GM12878 (cell line): ENCODE results near the gene TMEM72. TPM values are rescaled to one million over a fixed set of nuclear protein-coding genes. Genes with fewer than 3 reads are reported as not detected.

ENCODE experiments used
- ATAC-seq: fragments of 200-7000 bp; cut with Tn5 transposase; 3 replicates; pipeline ENCODE4 v1.9.1; 2020; ENCODE audit warnings: mild to moderate bottlenecking, moderate library complexity
- BruUV-seq: library from RNA; stranded (reverse); fragments of 400-500 nt; replicated peaks from 2 replicates; lab custom pipeline; 2021; lab: Mats Ljungman, UMichigan
- CTCF ChIA-PET: fragments of 300-600 bp; sonication (Branson Sonifier 250); formaldehyde crosslinking; extraction: SDS; loops from one replicate; lab custom pipeline; 2021; ENCODE audit warnings: inconsistent platforms; lab: Yijun Ruan, JAX
- POLR2A ChIA-PET: fragments of 350-600 bp; formaldehyde crosslinking; extraction: SDS; loops from one replicate; lab custom pipeline; 2021; ENCODE audit warnings: inconsistent platforms; lab: Charles Lee
- RAD21 ChIA-PET: fragments of 300-600 bp; sonication (Branson Sonifier 250); formaldehyde crosslinking; loops from one replicate; lab custom pipeline; 2023; ENCODE audit warnings: antibody characterized with exemption; ENCODE audit not compliant: unreplicated experiment; lab: Charles Lee
- SMC1A ChIA-PET: fragments of 300-600 bp; sonication (Branson Sonifier 250); formaldehyde crosslinking; loops from one replicate; lab custom pipeline; 2023; ENCODE audit not compliant: unreplicated experiment, uncharacterized antibody; lab: Charles Lee
- DNase-seq: peaks from one replicate; pipeline ENCODE4 v3.0.0-alpha.2; 2011; ENCODE audit warnings: low read depth, low spot score
- FAIRE-seq: peaks from 3 replicates; lab custom pipeline; 2011; peaks lifted over from hg19 to GRCh38; lab: Jason Lieb, UNC
- H2AFZ ChIP-seq: 2 replicates; pipeline ENCODE4 v1.6.0; 2011; ENCODE audit warnings: low read depth, low read length, control low read depth; ENCODE audit not compliant: control insufficient read depth
- H3K27ac ChIP-seq: 2 replicates; pipeline ENCODE4 v1.5.1; 2011; ENCODE audit warnings: control low read depth; ENCODE audit not compliant: control insufficient read depth, insufficient read depth
- H3K27me3 ChIP-seq, 2 experiments: replicated peaks in 1 of 2; 2 replicates each; pipeline versions ENCODE4 v1.6.0 to v1.6.1; 2011; ENCODE audit warnings: low read length in 1 of 2; ENCODE audit not compliant: control insufficient read depth in 2 of 2, insufficient read depth in 2 of 2
- H3K36me3 ChIP-seq, 2 experiments: 2 replicates each; pipeline ENCODE4 v1.5.1; 2011; ENCODE audit warnings: low read length in 1 of 2; ENCODE audit not compliant: control insufficient read depth in 2 of 2, insufficient read depth in 2 of 2
- H3K4me1 ChIP-seq: 2 replicates; pipeline ENCODE4 v1.6.1; 2011; ENCODE audit warnings: mild to moderate bottlenecking, low read length, moderate library complexity, mixed read lengths; ENCODE audit not compliant: control insufficient read depth, insufficient read depth
- H3K4me2 ChIP-seq: 2 replicates; pipeline ENCODE4 v1.6.0; 2011; ENCODE audit warnings: control low read depth; ENCODE audit not compliant: control insufficient read depth, insufficient read depth
- H3K4me3 ChIP-seq: fragments of 200-600 bp; sonication (generic); 2 replicates; pipeline ENCODE4 v1.5.1; 2016
- H3K79me2 ChIP-seq: 2 replicates; pipeline ENCODE4 v1.6.0; 2011; ENCODE audit warnings: low read length; ENCODE audit not compliant: control insufficient read depth, insufficient read depth
- H3K9ac ChIP-seq: 2 replicates; pipeline ENCODE4 v1.8.0; 2011; ENCODE audit warnings: low read length, control low read depth, mixed read lengths; ENCODE audit not compliant: control insufficient read depth, insufficient read depth
- H3K9me3 ChIP-seq: replicated peaks from 3 replicates; pipeline ENCODE4 v1.5.1; 2011; ENCODE audit warnings: mild to moderate bottlenecking, low read length; ENCODE audit not compliant: control insufficient read depth, insufficient read depth
- H4K20me1 ChIP-seq: 2 replicates; pipeline ENCODE4 v1.6.0; 2011; ENCODE audit not compliant: control insufficient read depth, insufficient read depth
- CEBPB ChIP-seq, 2 experiments: fragments of 150-350 bp in 1 of 2; IDR thresholded peaks; 2 replicates each; pipeline ENCODE4 v1.6.1; 2012 to 2014; ENCODE audit warnings: low read depth in 2 of 2, low read length in 2 of 2, borderline replicate concordance in 1 of 2, inconsistent platforms in 1 of 2
- E2F4 ChIP-seq: IDR thresholded peaks from 2 replicates; pipeline ENCODE4 v1.6.1; 2012; ENCODE audit warnings: low read depth, low read length, improper control_type of control experiment
- FOS ChIP-seq: IDR thresholded peaks from 3 replicates; pipeline ENCODE4 v1.6.1; 2011; ENCODE audit warnings: borderline replicate concordance; ENCODE audit not compliant: insufficient read length; ENCODE audit errors: extremely low read depth
- GABPA ChIP-seq: IDR thresholded peaks from 2 replicates; pipeline ENCODE4 v1.6.1; 2014; ENCODE audit warnings: antibody characterized with exemption, low read depth, mild to moderate bottlenecking, inconsistent platforms
- HCFC1 ChIP-seq: fragments of 150-350 bp; IDR thresholded peaks from 2 replicates; pipeline ENCODE4 v1.6.1; 2014; ENCODE audit warnings: low read length
- IRF5 ChIP-seq: fragments of 450-650 bp; IDR thresholded peaks from 2 replicates; pipeline ENCODE4 v1.6.1; 2017; ENCODE audit warnings: borderline replicate concordance
- NFXL1 ChIP-seq: fragments of 450-650 bp; IDR thresholded peaks from 2 replicates; pipeline ENCODE4 v1.6.1; 2017; ENCODE audit warnings: antibody characterized with exemption, mild to moderate bottlenecking, borderline replicate concordance
- PKNOX1 ChIP-seq: fragments of 450-650 bp; IDR thresholded peaks from 2 replicates; pipeline ENCODE4 v1.6.1; 2016; ENCODE audit warnings: mild to moderate bottlenecking
- PML ChIP-seq: IDR thresholded peaks from 2 replicates; pipeline ENCODE4 v1.6.1; 2012; ENCODE audit warnings: low read length, inconsistent platforms
- RFX5 ChIP-seq: IDR thresholded peaks from 2 replicates; pipeline ENCODE4 v1.6.1; 2011; ENCODE audit warnings: low read depth, low read length, improper control_type of control experiment
- SIX5 ChIP-seq: IDR thresholded peaks from 2 replicates; pipeline ENCODE4 v1.6.1; 2011; ENCODE audit warnings: mild to moderate bottlenecking, low read depth, low read length, moderate library complexity; ENCODE audit not compliant: severe bottlenecking
- SMAD1 ChIP-seq: fragments of 450-650 bp; IDR thresholded peaks from 2 replicates; pipeline ENCODE4 v1.6.1; 2018; ENCODE audit warnings: mild to moderate bottlenecking, low read depth; ENCODE audit not compliant: partially characterized antibody
- SMAD5 ChIP-seq: IDR thresholded peaks from 2 replicates; pipeline ENCODE4 v1.6.1; 2016; ENCODE audit warnings: antibody characterized with exemption, low read depth
- USF1 ChIP-seq: IDR thresholded peaks from 2 replicates; pipeline ENCODE4 v1.6.1; 2011; ENCODE audit warnings: borderline replicate concordance, low read depth, mild to moderate bottlenecking, moderate library complexity, mixed read lengths, low read length; ENCODE audit not compliant: insufficient read depth; ENCODE audit errors: extremely low read length
- YY1 ChIP-seq: IDR thresholded peaks from 2 replicates; pipeline ENCODE4 v1.6.1; 2011; ENCODE audit warnings: low read depth, mild to moderate bottlenecking, low read length
- ZBTB11 ChIP-seq: fragments of 450-650 bp; formaldehyde crosslinking; IDR thresholded peaks from 2 replicates; pipeline ENCODE4 v1.5.0; 2022; ENCODE audit warnings: mild to moderate bottlenecking, missing genetic modification characterization
- WGBS: methylation state at CpG from one replicate; pipeline ENCODE4 v1.1.6; 2016; ENCODE audit warnings: low lambda C conversion rate; ENCODE audit not compliant: insufficient replicate concordance, insufficient coverage; ENCODE audit errors: missing lambda C conversion rate; 5-methylcytosine and 5-hydroxymethylcytosine counted together
- in situ Hi-C: fragments of 300-500 bp; cut with MboI; formaldehyde crosslinking; loops from 9 replicates; pipeline ENCODE4 v1.14.3; 2018; ENCODE audit warnings: mixed read lengths
- intact Hi-C: fragments of 100-400 bp; cut with micrococcal nuclease; formaldehyde crosslinking; loops from one replicate; pipeline ENCODE4 v1.14.2; 2022; ENCODE audit not compliant: unreplicated experiment
- polyA plus RNA-seq, 11 experiments: library from polyadenylated mRNA; depleted of rRNA in 4 of 11; unstranded in 6 of 11; stranded (reverse) in 5 of 11; fragments of >200 nt; fragmentation: Nextera tagmentation in 4 of 11; fragmentation: Illumina TruSeq in 1 of 11; extraction: Ambion mirVana in 4 of 11; extraction: Trizol in 1 of 11; gene quantifications; 1 replicate in 1 of 11; 2 replicates in 10 of 11; pipeline versions ENCODE4 v1.2.1 to v1.2.3, GENCODE V29; 2011 to 2016; ENCODE audit warnings: inconsistent platforms in 2 of 11, missing spikeins in 2 of 11, low read depth in 1 of 11
- total RNA-seq, 4 experiments: library from RNA; depleted of rRNA in 3 of 4; stranded (reverse); fragments of >200 nt in 3 of 4; fragmentation: Illumina TruSeq in 1 of 4; extraction: Trizol in 1 of 4; gene quantifications; 2 replicates each; pipeline versions ENCODE4 v1.2.1 to v1.2.3, GENCODE V29; 2013 to 2021

TMEM72 gene
- total and polyA plus RNA-seq, 10 of the 15 experiments (the other 5 are each of a cell fraction or from before 2014, with no cell fraction given): 0.12 TPM; not detected in 9

- Histone ChIP-seq H4K20me1 (no peaks in the 10 kb centered on the region), H2AFZ (no peak overlapping the region), H3K79me2 (no peaks in the 10 kb centered on the region), H3K27ac (no peak overlapping the region), H3K36me3 (no peaks in the 10 kb centered on the region), H3K9me3 (no peaks in the 10 kb centered on the region; the same call in 2 of the 3 replicates), H3K9ac (no peak overlapping the region), H3K4me2 (no peak overlapping the region), H3K27me3 (no peaks in the 10 kb centered on the region; a peak in 1 of 4 replicates), H3K4me1 (peaks cover 5% of the 10 kb centered on the region; the same call in 1 of the 2 replicates), H3K4me3 (no peak overlapping the region)
- ATAC-seq (no peak), FAIRE-seq (no peak), DNase-seq (no peak)
- intact Hi-C loops: no loop called here
- ChIA-PET CTCF (no interaction called here), POLR2A (no interaction called here), SMC1A (no interaction called here), RAD21 (no interaction called here)
- no TSS peak for BruUV-seq
- in situ Hi-C loops: no loop called here
- 33% methylated on average over 2 of the region's 2 CpGs for WGBS
- TF ChIP-seq FOS (no peak), SIX5 (no peak), SMAD5 (no peak), PML (no peak), SMAD1 (no peak), E2F4 (no peak), NFXL1 (no peak), HCFC1 (no peak), CEBPB (IDR thresholded peaks at IDR 0.05; ENCODE audit: borderline replicate concordance in 1 of 2, low read depth in 2 of 2, low read length in 2 of 2) (no peak), RFX5 (no peak), USF1 (no peak), IRF5 (no peak), ZBTB11 (CRISPR knock-in tag) (no peak), PKNOX1 (no peak), YY1 (no peak), GABPA (no peak)
These were observed 3.8 kb downstream of the TMEM72 start for GRCh38 chr10:44914891-44915290.
